Panc1 (cell line): ENCODE results near the gene CIB2. TPM values are rescaled to one million over a fixed set of nuclear protein-coding genes. Genes with fewer than 3 reads are reported as not detected.

ENCODE experiments used
- ATAC-seq: fragments of 200-7000 bp; cut with Tn5 transposase; 2 replicates; pipeline ENCODE4 v1.9.1; 2020; ENCODE audit warnings: mild to moderate bottlenecking, moderate library complexity
- BruUV-seq: library from RNA; stranded (reverse); fragments of 400-500 nt; replicated peaks from 2 replicates; lab custom pipeline; 2021; lab: Mats Ljungman, UMichigan
- CTCF ChIA-PET: fragments of 300-600 bp; sonication (Branson Sonifier 250); formaldehyde crosslinking; loops from one replicate; lab custom pipeline; 2022; ENCODE audit warnings: antibody characterized with exemption; lab: Charles Lee
- POLR2A ChIA-PET: fragments of 300-600 bp; sonication (Branson Sonifier 250); formaldehyde crosslinking; loops from one replicate; lab custom pipeline; 2022; ENCODE audit warnings: antibody characterized with exemption; lab: Charles Lee
- DNase-seq: peaks from one replicate; pipeline ENCODE4 v3.0.0-alpha.2; 2010; ENCODE audit warnings: low read depth, low spot score
- H3K27ac ChIP-seq: 2 replicates; pipeline ENCODE4 v1.5.1; 2011; ENCODE audit warnings: mild to moderate bottlenecking, low read length, inconsistent platforms
- H3K27me3 ChIP-seq: fragments of 200-500 bp; sonication (Bioruptor generic); 2 replicates; pipeline ENCODE4 v1.6.0; 2014; ENCODE audit warnings: low read length, inconsistent platforms; ENCODE audit not compliant: control insufficient read depth, insufficient read depth
- H3K36me3 ChIP-seq: fragments of 200-500 bp; sonication (Bioruptor generic); 2 replicates; pipeline ENCODE4 v1.5.1; 2014; ENCODE audit warnings: inconsistent platforms, mild to moderate bottlenecking, low read length, moderate library complexity; ENCODE audit not compliant: control insufficient read depth, insufficient read depth
- H3K4me1 ChIP-seq: 2 replicates; pipeline ENCODE4 v1.5.1; 2011; ENCODE audit warnings: inconsistent platforms, mild to moderate bottlenecking, low read length, moderate library complexity; ENCODE audit not compliant: control insufficient read depth, insufficient read depth
- H3K4me3 ChIP-seq, 2 experiments: 2 replicates each; pipeline ENCODE4 v1.5.1; 2011 to 2012; ENCODE audit warnings: low read depth in 2 of 2, low read length in 2 of 2, mild to moderate bottlenecking in 2 of 2, inconsistent platforms in 1 of 2, moderate library complexity in 1 of 2
- H3K9me3 ChIP-seq: fragments of 200-500 bp; sonication (Bioruptor generic); 2 replicates; pipeline ENCODE4 v1.5.1; 2014; ENCODE audit warnings: low read depth, mild to moderate bottlenecking, inconsistent platforms, low read length, moderate library complexity; ENCODE audit not compliant: control insufficient read depth, insufficient read depth
- CTCF ChIP-seq: fragments of 450-650 bp; IDR thresholded peaks from 2 replicates; pipeline ENCODE4 v1.5.1; 2017; ENCODE audit warnings: mild to moderate bottlenecking
- POLR2AphosphoS5 ChIP-seq: IDR thresholded peaks from 2 replicates; pipeline ENCODE4 v1.6.1; 2012; ENCODE audit warnings: mild to moderate bottlenecking, low read depth, low read length, moderate library complexity
- REST ChIP-seq, 2 experiments: IDR thresholded peaks; 2 replicates each; pipeline ENCODE4 v1.6.1; 2011 to 2012; ENCODE audit warnings: low read depth in 2 of 2, control low read depth in 1 of 2, low read length in 1 of 2, mild to moderate bottlenecking in 1 of 2, moderate library complexity in 1 of 2; ENCODE audit not compliant: insufficient read depth in 1 of 2
- SIN3A ChIP-seq: IDR thresholded peaks from 2 replicates; pipeline ENCODE4 v1.6.1; 2012; ENCODE audit warnings: low read depth, mild to moderate bottlenecking, low read length, moderate library complexity, borderline replicate concordance; ENCODE audit not compliant: insufficient read depth
- TCF7L2 ChIP-seq: IDR thresholded peaks from 2 replicates; pipeline ENCODE4 v1.6.1; 2011; ENCODE audit warnings: mild to moderate bottlenecking, low read depth, low read length, inconsistent platforms
- in situ Hi-C: cut with HindIII; loops from 2 replicates; pipeline ENCODE4 v1.10.0; 2016; ENCODE audit warnings: low sequenced_read_pairs, low pct_unique_long_range_greater_than_20kb
- intact Hi-C: fragments of 100-400 bp; cut with micrococcal nuclease; formaldehyde crosslinking; loops from one replicate; pipeline ENCODE4 v1.10.0; 2022; ENCODE audit not compliant: unreplicated experiment
- total RNA-seq: library from RNA; stranded (reverse); gene quantifications from one replicate; pipeline ENCODE4 v1.2.1, GENCODE V29; 2021; ENCODE audit not compliant: unreplicated experiment

The CIB2 gene
- total RNA-seq, 1 experiment from 2014 or later: 37.3 TPM

- no peak for TF ChIP-seq TCF7L2
- TF ChIP-seq SIN3A: no peak
- TF ChIP-seq CTCF: no peak
- TF ChIP-seq REST (IDR thresholded peaks at IDR 0.05; ENCODE audit: insufficient read depth in 1 of 2, low read depth in 2 of 2, low read length in 1 of 2): no peak
- TF ChIP-seq POLR2AphosphoS5: no peak
- no peak for DNase-seq
Observed at GRCh38 chr15:78100886-78101285, 30.4 kb downstream of the CIB2 start.

GRCh38 chr15:78098131-78098755 lies 33.0 kb downstream of the CIB2 start:
- Histone ChIP-seq H3K9me3 (no peaks in the 10 kb centered on the region), H3K36me3 (no peaks in the 10 kb centered on the region), H3K4me1 (no peaks in the 10 kb centered on the region), H3K27me3 (no peaks in the 10 kb centered on the region), H3K27ac (no peak overlapping the region), H3K4me3 (no peak overlapping the region)
- POLR2A ChIA-PET: no interaction called here
- DNase-seq: no peak
- no TSS peak for BruUV-seq
- in situ Hi-C loops (no loop called here), intact Hi-C loops (no loop called here)
- no peak for ATAC-seq
- CTCF ChIA-PET: no interaction called here
- no peak for TF ChIP-seq REST (IDR thresholded peaks at IDR 0.05; ENCODE audit: insufficient read depth in 1 of 2, low read depth in 2 of 2, low read length in 1 of 2)
- no peak for TF ChIP-seq TCF7L2
- TF ChIP-seq POLR2AphosphoS5: no peak
- TF ChIP-seq CTCF: no peak
- no peak for TF ChIP-seq SIN3A

More at GRCh38 chr15:78100886-78101285, 30.4 kb downstream of the CIB2 start:
- Histone ChIP-seq H3K4me3 (no peak overlapping the region), H3K36me3 (no peaks in the 10 kb centered on the region), H3K9me3 (no peaks in the 10 kb centered on the region), H3K27me3 (no peaks in the 10 kb centered on the region), H3K4me1 (no peaks in the 10 kb centered on the region), H3K27ac (no peak overlapping the region)
- in situ Hi-C loops (no loop called here), intact Hi-C loops (no loop called here)
- BruUV-seq: no TSS peak
- ChIA-PET CTCF (no interaction called here), POLR2A (no interaction called here)
- ATAC-seq: no peak
